GM18951 (cell line): ENCODE measurements around the gene UGGT1.
A peak's percentile ranks its signal among the peaks of the same experiment; 100 is the strongest.
"Not testable (repeated sequence)": the region's sequence is repeated elsewhere in the genome, so short reads cannot be mapped to it uniquely, and the experiment has no call there.

Source experiments
- POLR2A ChIP-seq: IDR thresholded peaks from 4 replicates; pipeline ENCODE4 v1.6.1; 2011; ENCODE audit warnings: mild to moderate bottlenecking; ENCODE audit not compliant: insufficient read length, insufficient read depth; ENCODE audit errors: extremely low read depth
- in situ Hi-C: fragments of 300-500 bp; cut with MboI; formaldehyde crosslinking; loops from one replicate; pipeline ENCODE4 v1.12.0; 2022; ENCODE audit warnings: low sequenced_read_pairs, mixed read lengths, inconsistent platforms; ENCODE audit not compliant: unreplicated experiment

The UGGT1 gene

GRCh38 chr2:128196471-128196931, 105.5 kb downstream of the UGGT1 start:
- in situ Hi-C loops, result no loop called here
- TF ChIP-seq POLR2A, result peak; percentile 2

GRCh38 chr2:128197059-128197458, 106.1 kb downstream of the UGGT1 start:
- in situ Hi-C loops, result no loop called here
- TF ChIP-seq POLR2A, result no peak

- TF ChIP-seq POLR2A, result no peak
- in situ Hi-C loops, result no loop called here
These were observed 107.7 kb downstream of the UGGT1 start for GRCh38 chr2:128198656-128199055.

GRCh38 chr2:128199141-128199540, 108.1 kb downstream of the UGGT1 start:
- in situ Hi-C loops, result no loop called here
- TF ChIP-seq POLR2A, result no peak

- no peak for TF ChIP-seq POLR2A
- in situ Hi-C loops, result no loop called here
These were observed 111.8 kb downstream of the UGGT1 start for GRCh38 chr2:128202791-128203190.

- no peak for TF ChIP-seq POLR2A
These were observed 115.2 kb downstream of the UGGT1 start for GRCh38 chr2:128206245-128206644.

GRCh38 chr2:128208023-128208422, 117.0 kb downstream of the UGGT1 start:
- TF ChIP-seq POLR2A, result no peak
- in situ Hi-C loops, result no loop called here

More at GRCh38 chr2:128206245-128206644, 115.2 kb downstream of the UGGT1 start:
- in situ Hi-C loops, result no loop called here

- in situ Hi-C loops, result not testable (repeated sequence)
These were observed 117.8 kb downstream of the UGGT1 start for GRCh38 chr2:128208631-128209324.

- in situ Hi-C loops, result no loop called here
- TF ChIP-seq POLR2A, result no peak
These were observed 123.3 kb downstream of the UGGT1 start for GRCh38 chr2:128214251-128214650.

GRCh38 chr2:128214866-128215460, 124.0 kb downstream of the UGGT1 start:
- in situ Hi-C loops, result no loop called here
- no peak for TF ChIP-seq POLR2A

GRCh38 chr2:128215897-128216642, 125.1 kb downstream of the UGGT1 start:
- in situ Hi-C loops, result no loop called here

GRCh38 chr2:128217671-128218070, 126.7 kb downstream of the UGGT1 start:
- no peak for TF ChIP-seq POLR2A
- in situ Hi-C loops, result no loop called here

More at GRCh38 chr2:128215897-128216642, 125.1 kb downstream of the UGGT1 start:
- no peak for TF ChIP-seq POLR2A

GRCh38 chr2:128219891-128220290, 128.9 kb downstream of the UGGT1 start:
- no peak for TF ChIP-seq POLR2A
- in situ Hi-C loops, result no loop called here

- in situ Hi-C loops, result no loop called here
- no peak for TF ChIP-seq POLR2A
These were observed 136.9 kb downstream of the UGGT1 start for GRCh38 chr2:128227862-128228261.
